Measurements from ENCODE around the gene INCA1.

INCA1 gene

GRCh38 chr17:4939796-4940554 is 57.3 kb downstream of the INCA1 start, which contains the start of the genes RNF167 and SLC25A11:
Gene RNF167 (plus strand): TSS chr17:4940268. CDS start chr17:4940910, 642 bp downstream.
Gene SLC25A11 (minus strand): TSS chr17:4940046. CDS start chr17:4939910, 136 bp downstream.
- TF ChIP-seq, protein P1, sequence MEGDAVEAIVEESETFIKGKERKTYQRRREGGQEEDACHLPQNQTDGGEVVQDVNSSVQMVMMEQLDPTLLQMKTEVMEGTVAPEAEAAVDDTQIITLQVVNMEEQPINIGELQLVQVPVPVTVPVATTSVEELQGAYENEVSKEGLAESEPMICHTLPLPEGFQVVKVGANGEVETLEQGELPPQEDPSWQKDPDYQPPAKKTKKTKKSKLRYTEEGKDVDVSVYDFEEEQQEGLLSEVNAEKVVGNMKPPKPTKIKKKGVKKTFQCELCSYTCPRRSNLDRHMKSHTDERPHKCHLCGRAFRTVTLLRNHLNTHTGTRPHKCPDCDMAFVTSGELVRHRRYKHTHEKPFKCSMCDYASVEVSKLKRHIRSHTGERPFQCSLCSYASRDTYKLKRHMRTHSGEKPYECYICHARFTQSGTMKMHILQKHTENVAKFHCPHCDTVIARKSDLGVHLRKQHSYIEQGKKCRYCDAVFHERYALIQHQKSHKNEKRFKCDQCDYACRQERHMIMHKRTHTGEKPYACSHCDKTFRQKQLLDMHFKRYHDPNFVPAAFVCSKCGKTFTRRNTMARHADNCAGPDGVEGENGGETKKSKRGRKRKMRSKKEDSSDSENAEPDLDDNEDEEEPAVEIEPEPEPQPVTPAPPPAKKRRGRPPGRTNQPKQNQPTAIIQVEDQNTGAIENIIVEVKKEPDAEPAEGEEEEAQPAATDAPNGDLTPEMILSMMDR (IDR thresholded peaks at IDR 0.05; ENCODE audit: low read length) = no peak
- no peak for TF ChIP-seq EZH2 (IDR thresholded peaks at IDR 0.05; ENCODE audit: borderline replicate concordance, low read length)
- Histone ChIP-seq H3K79me2 (ENCODE audit: insufficient read depth, low read length) (peaks cover 16% of the 10 kb centered on the region; the same call in 1 of the 2 replicates), H3K4me1 (ENCODE audit: insufficient read depth, low read length, severe bottlenecking) (peaks cover 50% of the 10 kb centered on the region), H3K9me3 (ENCODE audit: low read length) (no peaks in the 10 kb centered on the region), H3K36me3 (ENCODE audit: insufficient read depth, low read length) (peaks cover 71% of the 10 kb centered on the region), H4K20me1 (ENCODE audit: insufficient read depth, low read length) (no peaks in the 10 kb centered on the region), H3K27me3 (ENCODE audit: insufficient read depth, low read length) (no peaks in the 10 kb centered on the region), H3K4me2 (ENCODE audit: low read length) (peak within 1 kb of the TSS; percentile 100), H3F3A (ENCODE audit: insufficient read depth, low read length) (peaks cover 13% of the 10 kb centered on the region), H3K9me2 (ENCODE audit: low read depth, low read length) (no peaks in the 10 kb centered on the region), H2AFZ (ENCODE audit: low read length) (no peak within 1 kb of the TSS), H3K4me3 (ENCODE audit: low read depth, low read length, poor library complexity, severe bottlenecking) (peak within 1 kb of the TSS; percentile 85), H3K9ac (ENCODE audit: low read length) (peak within 1 kb of the TSS; percentile 98), H3K27ac (ENCODE audit: low read depth, low read length, poor library complexity, severe bottlenecking) (peak within 1 kb of the TSS; percentile 85)

GRCh38 chr17:4939546-4939795 is 57.9 kb downstream of the INCA1 start:
- peaks cover 16% of the 10 kb centered on the region; the same call in 1 of the 2 replicates for H3K79me2 ChIP-seq (ENCODE audit: insufficient read depth, low read length)
- H3K4me2 ChIP-seq (ENCODE audit: low read length) = peak overlapping the region; percentile 84
- peaks cover 66% of the 10 kb centered on the region for H3K36me3 ChIP-seq (ENCODE audit: insufficient read depth, low read length)
- peaks cover 8% of the 10 kb centered on the region for H3F3A ChIP-seq (ENCODE audit: insufficient read depth, low read length)
- no peak overlapping the region for H2AFZ ChIP-seq (ENCODE audit: low read length)
- H3K27me3 ChIP-seq (ENCODE audit: insufficient read depth, low read length) = no peaks in the 10 kb centered on the region
- H3K4me3 ChIP-seq (ENCODE audit: low read depth, low read length, poor library complexity, severe bottlenecking) = peak overlapping the region; percentile 85
- no peaks in the 10 kb centered on the region for H4K20me1 ChIP-seq (ENCODE audit: insufficient read depth, low read length)
- H3K9ac ChIP-seq (ENCODE audit: low read length) = peak overlapping the region; percentile 98
- peak overlapping the region; percentile 85 for H3K27ac ChIP-seq (ENCODE audit: low read depth, low read length, poor library complexity, severe bottlenecking)
- peaks cover 48% of the 10 kb centered on the region for H3K4me1 ChIP-seq (ENCODE audit: insufficient read depth, low read length, severe bottlenecking)
- TF ChIP-seq, protein P1 (IDR thresholded peaks at IDR 0.05; ENCODE audit: low read length) = no peak
- no peak for TF ChIP-seq EZH2 (IDR thresholded peaks at IDR 0.05; ENCODE audit: borderline replicate concordance, low read length)
- H3K9me2 ChIP-seq (ENCODE audit: low read depth, low read length) = no peaks in the 10 kb centered on the region
- H3K9me3 ChIP-seq (ENCODE audit: low read length) = no peaks in the 10 kb centered on the region

DNA sequence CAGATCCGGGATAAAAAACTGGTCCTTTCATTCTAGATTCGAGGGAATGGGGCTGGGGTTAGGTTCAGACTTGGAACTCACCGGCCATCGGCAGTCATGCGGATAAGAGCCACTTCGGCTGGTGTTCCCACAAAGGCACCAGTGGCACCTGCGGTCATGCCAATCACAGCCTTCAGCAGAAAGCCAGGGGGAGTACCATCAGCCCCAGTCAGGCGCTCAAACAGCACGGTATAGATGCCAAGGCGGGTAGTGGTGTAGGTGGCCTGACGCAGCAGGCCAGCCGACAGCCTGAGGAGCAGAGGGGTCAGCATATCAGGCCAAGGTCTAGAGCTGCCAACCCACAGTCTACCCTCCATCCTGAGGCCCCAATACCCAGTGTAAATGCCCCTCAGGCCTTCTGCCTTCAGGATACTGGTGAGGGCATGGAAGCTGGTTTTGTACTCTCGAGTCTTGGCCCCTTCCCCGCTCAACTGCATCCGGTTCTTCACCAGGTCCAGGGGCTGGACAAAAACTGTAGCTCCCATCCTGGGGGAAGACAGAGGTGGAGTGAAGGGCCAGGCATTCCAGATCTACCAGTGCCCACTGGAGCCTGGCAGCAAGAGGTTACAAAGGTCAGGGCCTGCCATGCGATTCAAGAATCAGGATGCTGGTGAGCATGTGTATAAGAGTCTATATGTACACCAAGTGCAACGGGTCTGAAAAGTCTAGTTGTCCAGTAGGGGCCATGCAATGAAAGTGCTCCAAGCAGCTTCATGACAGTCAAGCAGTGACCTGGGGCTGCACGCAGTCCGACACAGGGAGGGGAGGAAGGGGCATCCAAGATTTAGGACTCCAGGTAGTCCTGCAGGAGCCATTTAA is 58.4 kb downstream of the INCA1 start:
- peak overlapping the region; percentile 85 for H3K27ac ChIP-seq (ENCODE audit: low read depth, low read length, poor library complexity, severe bottlenecking)
- peaks cover 45% of the 10 kb centered on the region for H3K4me1 ChIP-seq (ENCODE audit: insufficient read depth, low read length, severe bottlenecking)
- peaks cover 61% of the 10 kb centered on the region for H3K36me3 ChIP-seq (ENCODE audit: insufficient read depth, low read length)
- peak overlapping the region; percentile 85 for H3K4me3 ChIP-seq (ENCODE audit: low read depth, low read length, poor library complexity, severe bottlenecking)
- H3K27me3 ChIP-seq (ENCODE audit: insufficient read depth, low read length) = no peaks in the 10 kb centered on the region
- peak overlapping the region; percentile 98 for H3K9ac ChIP-seq (ENCODE audit: low read length)
- no peaks in the 10 kb centered on the region for H3K9me3 ChIP-seq (ENCODE audit: low read length)
- H3K4me2 ChIP-seq (ENCODE audit: low read length) = peak overlapping the region; percentile 84
- peaks cover 4% of the 10 kb centered on the region; the same call in 1 of the 2 replicates for H3F3A ChIP-seq (ENCODE audit: insufficient read depth, low read length)
- H3K9me2 ChIP-seq (ENCODE audit: low read depth, low read length) = no peaks in the 10 kb centered on the region
- peaks cover 16% of the 10 kb centered on the region; the same call in 1 of the 2 replicates for H3K79me2 ChIP-seq (ENCODE audit: insufficient read depth, low read length)
- TF ChIP-seq, protein P1 (IDR thresholded peaks at IDR 0.05; ENCODE audit: low read length) = no peak; the same call in 1 of the 2 replicates
- TF ChIP-seq EZH2 (IDR thresholded peaks at IDR 0.05; ENCODE audit: borderline replicate concordance, low read length) = no peak
- no peak overlapping the region for H2AFZ ChIP-seq (ENCODE audit: low read length)
- no peaks in the 10 kb centered on the region for H4K20me1 ChIP-seq (ENCODE audit: insufficient read depth, low read length)
